ENCODE measurements around the gene CPNE8.

GRCh38 chr12:38759621-38760020 lies 145.8 kb downstream of the CPNE8 start:
- no peak for TF ChIP-seq EZH2 (IDR thresholded peaks at IDR 0.05; ENCODE audit: borderline replicate concordance, insufficient read depth, low read depth, low read length, poor library complexity, severe bottlenecking)
- TF ChIP-seq CTCF (IDR thresholded peaks at IDR 0.05) = no peak

Measured in B cell (primary cell).